HL-60 (cell line): Measurements from ENCODE around the gene HES4.
"Not testable (repeated sequence)": the region's sequence is repeated elsewhere in the genome, so short reads cannot be mapped to it uniquely, and the experiment has no call there.

Source experiments
- DNase-seq, 2 experiments: peaks; one replicate each; pipeline ENCODE4 v3.0.0-alpha.2; 2010 to 2020; ENCODE audit warnings: low read depth in 1 of 2, low spot score in 1 of 2
- H3K27ac ChIP-seq: fragments of 250-450 bp; sonication (Bioruptor Pico); replicated peaks from 2 replicates; pipeline ENCODE4 v1.5.1; 2020; ENCODE audit warnings: mild to moderate bottlenecking, moderate library complexity
- H3K27me3 ChIP-seq: fragments of 250-450 bp; sonication (Bioruptor Pico); 2 replicates; pipeline ENCODE4 v1.5.1; 2021; ENCODE audit warnings: mild to moderate bottlenecking, moderate library complexity; ENCODE audit not compliant: insufficient read depth, poor library complexity, severe bottlenecking
- H3K4me3 ChIP-seq: replicated peaks from 2 replicates; pipeline ENCODE4 v1.5.1; 2011; ENCODE audit warnings: mild to moderate bottlenecking, control low read depth, low read length; ENCODE audit not compliant: insufficient read depth
- GABPA ChIP-seq: IDR thresholded peaks from 2 replicates; pipeline ENCODE4 v1.6.1; 2012; ENCODE audit warnings: low read depth
- POLR2AphosphoS5 ChIP-seq: IDR thresholded peaks from 2 replicates; pipeline ENCODE4 v1.6.1; 2012; ENCODE audit warnings: low read depth
- SPI1 ChIP-seq: IDR thresholded peaks from 2 replicates; pipeline ENCODE4 v1.6.1; 2012; ENCODE audit warnings: low read depth, mild to moderate bottlenecking, borderline replicate concordance
- TF ChIP-seq, protein P1 (sequence below): IDR thresholded peaks from one replicate; pipeline ENCODE4 v1.5.1; 2011; ENCODE audit warnings: low read length, control low read depth, inconsistent platforms; ENCODE audit not compliant: insufficient read depth
- TF ChIP-seq, protein P2 (sequence below): IDR thresholded peaks from 2 replicates; pipeline ENCODE4 v1.6.1; 2012; ENCODE audit warnings: low read depth; ENCODE audit not compliant: insufficient replicate concordance

HES4 gene

DNA sequence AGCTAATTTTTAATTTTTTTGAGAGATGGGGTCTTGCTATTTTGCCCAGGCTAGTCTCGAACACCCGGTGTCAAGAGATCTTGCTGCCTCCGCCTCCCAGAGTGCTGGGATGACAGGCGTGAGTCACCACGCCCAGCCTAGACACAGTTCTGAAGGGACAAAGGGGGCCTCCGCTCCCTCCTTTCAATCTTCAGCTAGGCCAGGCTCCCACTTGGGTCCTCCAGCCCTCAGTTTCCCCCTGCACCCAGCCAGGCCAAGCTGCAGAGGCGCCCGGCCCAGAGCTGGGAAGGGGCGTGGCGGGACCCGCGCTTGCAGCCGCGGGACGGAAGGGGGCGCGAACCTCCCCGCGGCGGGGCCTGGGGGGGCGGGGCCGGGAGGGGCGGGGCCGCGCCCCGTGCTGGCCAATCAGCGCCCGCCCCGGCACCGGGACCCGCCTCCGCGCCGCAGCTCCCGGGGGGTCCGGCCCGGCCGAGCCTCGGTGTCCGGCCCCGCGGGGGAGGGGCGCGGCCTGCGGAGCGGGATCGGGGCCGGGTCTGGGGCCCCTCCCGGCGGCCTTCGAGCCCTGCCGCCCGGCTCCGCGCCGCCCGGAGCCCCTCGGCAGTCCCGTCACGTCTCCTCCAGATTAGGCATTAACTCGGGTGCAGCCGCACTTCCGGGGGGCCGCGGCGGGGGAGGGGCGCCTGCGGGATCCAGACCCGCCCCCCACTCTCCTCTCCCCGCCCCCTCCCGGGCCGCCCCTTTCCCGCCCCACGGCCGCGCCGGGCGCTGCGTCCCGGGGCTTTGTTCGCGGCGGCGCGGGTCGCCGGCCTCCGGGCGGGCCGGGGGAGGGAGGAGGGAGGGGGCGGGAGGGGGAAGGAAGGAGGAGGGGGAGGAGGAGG is 19.5 kb upstream of the HES4 start:
- H3K27ac ChIP-seq, result no peak overlapping the region
- H3K27me3 ChIP-seq, result peaks cover 21% of the 10 kb centered on the region
- peak overlapping the region; percentile 47 for H3K4me3 ChIP-seq
- peak in 1 of 2 experiments; percentile 48 for DNase-seq
- TF ChIP-seq, protein P1, sequence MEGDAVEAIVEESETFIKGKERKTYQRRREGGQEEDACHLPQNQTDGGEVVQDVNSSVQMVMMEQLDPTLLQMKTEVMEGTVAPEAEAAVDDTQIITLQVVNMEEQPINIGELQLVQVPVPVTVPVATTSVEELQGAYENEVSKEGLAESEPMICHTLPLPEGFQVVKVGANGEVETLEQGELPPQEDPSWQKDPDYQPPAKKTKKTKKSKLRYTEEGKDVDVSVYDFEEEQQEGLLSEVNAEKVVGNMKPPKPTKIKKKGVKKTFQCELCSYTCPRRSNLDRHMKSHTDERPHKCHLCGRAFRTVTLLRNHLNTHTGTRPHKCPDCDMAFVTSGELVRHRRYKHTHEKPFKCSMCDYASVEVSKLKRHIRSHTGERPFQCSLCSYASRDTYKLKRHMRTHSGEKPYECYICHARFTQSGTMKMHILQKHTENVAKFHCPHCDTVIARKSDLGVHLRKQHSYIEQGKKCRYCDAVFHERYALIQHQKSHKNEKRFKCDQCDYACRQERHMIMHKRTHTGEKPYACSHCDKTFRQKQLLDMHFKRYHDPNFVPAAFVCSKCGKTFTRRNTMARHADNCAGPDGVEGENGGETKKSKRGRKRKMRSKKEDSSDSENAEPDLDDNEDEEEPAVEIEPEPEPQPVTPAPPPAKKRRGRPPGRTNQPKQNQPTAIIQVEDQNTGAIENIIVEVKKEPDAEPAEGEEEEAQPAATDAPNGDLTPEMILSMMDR, result peak; percentile 7
- TF ChIP-seq SPI1 (no peak), POLR2AphosphoS5 (no peak), GABPA (no peak)

DNA sequence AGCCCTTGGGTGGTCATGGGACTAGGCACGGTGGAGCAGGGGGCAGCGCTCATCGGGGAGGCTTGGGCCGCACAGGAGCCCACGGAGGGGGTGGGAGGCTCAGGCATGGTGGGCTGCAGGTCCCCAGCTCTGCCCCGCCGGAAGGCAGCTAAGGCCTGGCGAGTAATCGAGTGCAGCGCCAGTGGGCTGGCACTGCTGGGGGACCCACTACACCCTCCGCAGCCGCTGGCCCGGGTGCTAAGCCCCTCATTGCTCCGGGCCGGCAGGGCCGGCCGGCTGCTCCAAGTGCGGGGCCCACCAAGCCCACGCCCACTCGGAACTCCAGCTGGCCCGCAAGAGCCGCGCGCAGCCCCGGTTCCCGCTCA is 18.4 kb upstream of the HES4 start:
- DNase-seq, H3K27ac ChIP-seq, H3K4me3 ChIP-seq: not testable (repeated sequence)

DNA sequence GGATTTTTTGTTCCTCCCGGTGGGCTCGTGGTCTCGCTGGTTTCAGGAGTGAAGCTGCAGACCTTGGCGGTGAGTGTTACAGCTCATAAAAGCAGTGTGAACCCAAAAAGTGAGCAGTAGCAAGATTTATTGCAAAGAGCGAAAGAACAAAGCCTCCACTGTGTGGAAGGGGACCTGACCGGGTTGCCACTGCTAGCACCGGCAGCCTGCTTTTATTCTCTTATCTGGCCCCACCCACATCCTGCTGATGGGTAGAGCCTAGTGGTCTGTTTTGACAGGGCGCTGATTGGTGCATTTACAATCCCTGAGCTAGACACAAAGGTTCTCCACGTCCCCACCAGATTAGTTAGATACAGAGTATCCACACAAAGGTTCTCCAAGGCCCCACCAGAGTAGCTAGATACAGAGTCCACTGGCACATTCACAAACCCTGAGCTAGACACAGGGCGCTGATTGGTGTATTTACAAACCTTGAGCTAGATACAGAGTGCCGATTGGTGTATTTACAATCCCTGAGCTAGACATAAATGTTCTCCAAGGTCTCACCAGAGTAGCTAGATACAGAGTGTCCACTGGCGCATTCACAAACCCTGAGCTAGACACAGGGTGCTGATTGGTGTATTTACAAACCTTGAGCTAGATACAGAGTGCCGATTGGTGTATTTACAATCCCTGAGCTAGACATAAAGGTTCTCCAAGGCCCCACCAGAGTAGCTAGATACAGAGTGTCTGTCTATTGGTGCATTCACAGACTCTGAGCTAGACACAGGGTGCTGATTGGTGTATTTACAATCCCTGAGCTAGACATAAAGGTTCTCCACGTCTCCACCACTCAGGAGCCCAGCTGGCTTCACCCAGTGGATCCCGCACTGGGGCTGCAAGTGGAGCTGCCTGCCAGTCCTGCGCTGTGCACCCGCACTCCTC is 17.8 kb upstream of the HES4 start:
- H3K4me3 ChIP-seq, H3K27ac ChIP-seq, DNase-seq: not testable (repeated sequence)
- H3K27me3 ChIP-seq, result peaks cover 13% of the 10 kb centered on the region

More for the DNA sequence above, 18.4 kb upstream of the HES4 start:
- H3K27me3 ChIP-seq, result peaks cover 20% of the 10 kb centered on the region

DNA sequence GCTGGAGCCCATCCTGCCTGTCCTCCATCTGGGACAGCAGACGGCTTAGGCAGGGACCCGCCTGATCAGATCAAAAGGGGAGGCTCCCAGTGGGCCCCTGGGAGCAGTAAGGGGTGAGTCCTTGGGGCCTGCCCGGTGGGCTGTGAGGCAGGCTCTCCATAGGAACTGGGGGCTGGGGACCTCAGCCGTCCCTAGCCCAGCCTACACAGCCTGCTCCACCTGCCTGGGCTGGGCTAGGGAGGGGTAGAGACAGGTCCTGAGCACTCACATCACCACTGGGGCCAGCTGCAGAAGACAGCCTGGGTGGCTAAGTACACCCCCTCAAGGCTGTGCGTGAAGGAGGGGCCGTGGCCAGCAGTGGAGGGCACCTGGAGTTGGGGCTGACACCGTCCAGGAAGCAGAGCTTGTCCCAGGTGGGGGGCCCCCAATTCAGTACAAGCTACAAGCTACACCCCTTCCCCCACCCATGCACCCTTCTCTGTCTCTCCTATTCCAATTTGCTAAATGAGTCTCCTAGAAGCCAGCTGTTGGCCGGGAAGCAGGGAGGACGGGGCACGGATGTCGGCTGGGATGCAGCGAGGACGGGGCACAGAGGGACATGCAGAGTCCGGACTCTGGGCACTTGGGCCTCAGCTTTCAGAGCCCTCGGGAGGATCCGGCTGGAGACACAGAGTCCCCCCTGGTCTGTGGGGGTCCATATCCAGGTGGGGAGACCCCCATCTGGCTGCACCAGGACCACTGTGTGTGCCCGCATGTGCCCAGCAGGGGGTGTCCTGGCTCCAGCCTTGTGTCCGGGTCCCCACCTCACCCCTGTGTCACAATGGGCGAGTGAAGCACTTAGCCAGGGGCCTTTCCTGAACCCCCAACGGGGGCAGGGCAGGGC is 15.1 kb upstream of the HES4 start:
- TF ChIP-seq SPI1 (no peak), GABPA (no peak), POLR2AphosphoS5 (no peak)
- TF ChIP-seq, protein P2, sequence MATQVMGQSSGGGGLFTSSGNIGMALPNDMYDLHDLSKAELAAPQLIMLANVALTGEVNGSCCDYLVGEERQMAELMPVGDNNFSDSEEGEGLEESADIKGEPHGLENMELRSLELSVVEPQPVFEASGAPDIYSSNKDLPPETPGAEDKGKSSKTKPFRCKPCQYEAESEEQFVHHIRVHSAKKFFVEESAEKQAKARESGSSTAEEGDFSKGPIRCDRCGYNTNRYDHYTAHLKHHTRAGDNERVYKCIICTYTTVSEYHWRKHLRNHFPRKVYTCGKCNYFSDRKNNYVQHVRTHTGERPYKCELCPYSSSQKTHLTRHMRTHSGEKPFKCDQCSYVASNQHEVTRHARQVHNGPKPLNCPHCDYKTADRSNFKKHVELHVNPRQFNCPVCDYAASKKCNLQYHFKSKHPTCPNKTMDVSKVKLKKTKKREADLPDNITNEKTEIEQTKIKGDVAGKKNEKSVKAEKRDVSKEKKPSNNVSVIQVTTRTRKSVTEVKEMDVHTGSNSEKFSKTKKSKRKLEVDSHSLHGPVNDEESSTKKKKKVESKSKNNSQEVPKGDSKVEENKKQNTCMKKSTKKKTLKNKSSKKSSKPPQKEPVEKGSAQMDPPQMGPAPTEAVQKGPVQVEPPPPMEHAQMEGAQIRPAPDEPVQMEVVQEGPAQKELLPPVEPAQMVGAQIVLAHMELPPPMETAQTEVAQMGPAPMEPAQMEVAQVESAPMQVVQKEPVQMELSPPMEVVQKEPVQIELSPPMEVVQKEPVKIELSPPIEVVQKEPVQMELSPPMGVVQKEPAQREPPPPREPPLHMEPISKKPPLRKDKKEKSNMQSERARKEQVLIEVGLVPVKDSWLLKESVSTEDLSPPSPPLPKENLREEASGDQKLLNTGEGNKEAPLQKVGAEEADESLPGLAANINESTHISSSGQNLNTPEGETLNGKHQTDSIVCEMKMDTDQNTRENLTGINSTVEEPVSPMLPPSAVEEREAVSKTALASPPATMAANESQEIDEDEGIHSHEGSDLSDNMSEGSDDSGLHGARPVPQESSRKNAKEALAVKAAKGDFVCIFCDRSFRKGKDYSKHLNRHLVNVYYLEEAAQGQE, result no peak
- TF ChIP-seq, protein P1, result no peak
- Histone ChIP-seq H3K27me3 (no peaks in the 10 kb centered on the region), H3K27ac (no peak overlapping the region), H3K4me3 (no peak overlapping the region)
- DNase-seq, result no peak
